SK-N-SH treated with all-trans-retinoic acid at 6 μM for 48 hours (cell line): ENCODE data around the gene ANKRD65.

Source experiments
- ARNTL ChIP-seq: fragments of 450-650 bp; formaldehyde crosslinking; IDR thresholded peaks from 2 replicates; pipeline ENCODE4 v1.5.0; 2020; ENCODE audit warnings: low read depth, mild to moderate bottlenecking, moderate library complexity, borderline replicate concordance
- BACH2 ChIP-seq: fragments of 250-450 bp; sonication (Bioruptor Pico); IDR thresholded peaks from 2 replicates; pipeline ENCODE4 v1.9.0; 2021; ENCODE audit warnings: mild to moderate bottlenecking, borderline replicate concordance
- CSDC2 ChIP-seq: fragments of 250-450 bp; sonication (Bioruptor Pico); IDR thresholded peaks from 2 replicates; pipeline ENCODE4 v1.5.0; 2020; ENCODE audit warnings: mild to moderate bottlenecking, moderate library complexity
- ISL1 ChIP-seq: fragments of 250-450 bp; sonication (Bioruptor Pico); IDR thresholded peaks from 2 replicates; pipeline ENCODE4 v2.1.2; 2022; ENCODE audit warnings: mild to moderate bottlenecking, moderate library complexity
- PATZ1 ChIP-seq: fragments of 250-450 bp; sonication (Bioruptor Pico); IDR thresholded peaks from 2 replicates; pipeline ENCODE4 v1.8.0; 2020; ENCODE audit warnings: mild to moderate bottlenecking, moderate library complexity, borderline replicate concordance
- PPARA ChIP-seq: fragments of 250-450 bp; sonication (Bioruptor Pico); IDR thresholded peaks from 2 replicates; pipeline ENCODE4 v1.5.0; 2020; ENCODE audit warnings: mild to moderate bottlenecking, borderline replicate concordance
- RARB ChIP-seq: fragments of 250-450 bp; sonication (Bioruptor Pico); IDR thresholded peaks from 2 replicates; pipeline ENCODE4 v1.8.0; 2021; ENCODE audit warnings: mild to moderate bottlenecking, moderate library complexity
- TSHZ2 ChIP-seq: fragments of 250-450 bp; sonication (Bioruptor Pico); IDR thresholded peaks from 2 replicates; pipeline ENCODE4 v1.5.0; 2020; ENCODE audit warnings: mild to moderate bottlenecking, moderate library complexity
- ZC3H10 ChIP-seq: fragments of 250-450 bp; sonication (Bioruptor Pico); IDR thresholded peaks from 2 replicates; pipeline ENCODE4 v1.5.1; 2021; ENCODE audit warnings: mild to moderate bottlenecking, moderate library complexity
- ZFP3 ChIP-seq: fragments of 250-450 bp; sonication (Bioruptor Pico); IDR thresholded peaks from 2 replicates; pipeline ENCODE4 v1.5.0; 2020; ENCODE audit warnings: mild to moderate bottlenecking, moderate library complexity
- ZFP30 ChIP-seq: fragments of 450-650 bp; formaldehyde crosslinking; IDR thresholded peaks from 2 replicates; pipeline ENCODE4 v1.5.0; 2022; ENCODE audit warnings: mild to moderate bottlenecking, moderate library complexity
- ZNF565 ChIP-seq: fragments of 450-650 bp; formaldehyde crosslinking; conservative IDR thresholded peaks from 2 replicates; pipeline ENCODE4 v1.5.0; 2020; ENCODE audit warnings: low read depth, mild to moderate bottlenecking, moderate library complexity
- ZNF8 ChIP-seq: fragments of 450-650 bp; formaldehyde crosslinking; IDR thresholded peaks from 2 replicates; pipeline ENCODE4 v1.5.0; 2020; ENCODE audit warnings: mild to moderate bottlenecking, moderate library complexity
- TF ChIP-seq, protein P1 (sequence below): fragments of 250-450 bp; sonication (Bioruptor Pico); IDR thresholded peaks from 2 replicates; pipeline ENCODE4 v1.5.1; 2020; ENCODE audit warnings: low read depth, mild to moderate bottlenecking, moderate library complexity

- TF ChIP-seq PATZ1 (CRISPR knock-in tag) (no peak), ARNTL (CRISPR knock-in tag) (no peak), ISL1 (CRISPR knock-in tag) (no peak), PPARA (CRISPR knock-in tag) (no peak), CSDC2 (CRISPR knock-in tag) (no peak), BACH2 (CRISPR knock-in tag) (no peak), ZC3H10 (CRISPR knock-in tag) (no peak), ZNF8 (no peak), TSHZ2 (CRISPR knock-in tag) (no peak), RARB (CRISPR knock-in tag) (no peak), ZNF565 (CRISPR knock-in tag) (no peak), ZFP3 (no peak), ZFP30 (CRISPR knock-in tag) (no peak)
- TF ChIP-seq, protein P1, sequence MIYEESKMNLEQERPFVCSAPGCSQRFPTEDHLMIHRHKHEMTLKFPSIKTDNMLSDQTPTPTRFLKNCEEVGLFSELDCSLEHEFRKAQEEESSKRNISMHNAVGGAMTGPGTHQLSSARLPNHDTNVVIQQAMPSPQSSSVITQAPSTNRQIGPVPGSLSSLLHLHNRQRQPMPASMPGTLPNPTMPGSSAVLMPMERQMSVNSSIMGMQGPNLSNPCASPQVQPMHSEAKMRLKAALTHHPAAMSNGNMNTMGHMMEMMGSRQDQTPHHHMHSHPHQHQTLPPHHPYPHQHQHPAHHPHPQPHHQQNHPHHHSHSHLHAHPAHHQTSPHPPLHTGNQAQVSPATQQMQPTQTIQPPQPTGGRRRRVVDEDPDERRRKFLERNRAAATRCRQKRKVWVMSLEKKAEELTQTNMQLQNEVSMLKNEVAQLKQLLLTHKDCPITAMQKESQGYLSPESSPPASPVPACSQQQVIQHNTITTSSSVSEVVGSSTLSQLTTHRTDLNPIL (CRISPR knock-in tag) = no peak
Measured at GRCh38 chr1:1449099-1449739, 28.1 kb upstream of the ANKRD65 start, which contains the start of gene ATAD3C.
